HG02588 (cell line): ENCODE results near the gene FNDC3B.
A peak's percentile ranks its signal among the peaks of the same experiment; 100 is the strongest.

Source experiments
- ATAC-seq: cut with Tn5 transposase; IDR thresholded peaks from one replicate; pipeline ENCODE4 v1.9.1; 2021; ENCODE audit warnings: mild to moderate bottlenecking, moderate library complexity; ENCODE audit not compliant: unreplicated experiment

Gene FNDC3B

GRCh38 chr3:172051957-172052354 is 12.6 kb downstream of the FNDC3B start:
- no peak for ATAC-seq

DNA sequence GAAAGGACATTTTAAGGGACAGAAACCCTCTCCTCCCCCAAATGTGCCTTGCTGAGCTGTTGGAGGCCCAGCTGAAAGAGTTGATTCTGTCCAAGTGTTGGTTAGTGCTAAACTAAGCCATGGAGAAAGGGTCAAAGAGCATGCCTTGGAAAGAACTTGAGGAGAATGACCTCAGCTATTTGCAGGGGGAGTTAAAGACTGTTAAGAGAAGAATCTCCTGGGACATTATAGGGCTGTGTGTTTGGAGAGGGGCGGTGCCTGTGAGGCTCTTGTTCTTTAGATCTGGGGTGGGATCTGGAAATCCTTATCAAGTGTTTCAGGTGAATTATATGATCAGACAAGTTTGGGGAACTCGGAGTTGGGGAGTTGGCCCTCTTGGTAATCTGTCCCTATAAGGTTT is 13.0 kb downstream of the FNDC3B start:
- ATAC-seq: no peak

- ATAC-seq: no peak
Measured at GRCh38 chr3:172054115-172054764, 14.9 kb downstream of the FNDC3B start.

- ATAC-seq: no peak
Measured at GRCh38 chr3:172056416-172056815, 17.0 kb downstream of the FNDC3B start.

DNA sequence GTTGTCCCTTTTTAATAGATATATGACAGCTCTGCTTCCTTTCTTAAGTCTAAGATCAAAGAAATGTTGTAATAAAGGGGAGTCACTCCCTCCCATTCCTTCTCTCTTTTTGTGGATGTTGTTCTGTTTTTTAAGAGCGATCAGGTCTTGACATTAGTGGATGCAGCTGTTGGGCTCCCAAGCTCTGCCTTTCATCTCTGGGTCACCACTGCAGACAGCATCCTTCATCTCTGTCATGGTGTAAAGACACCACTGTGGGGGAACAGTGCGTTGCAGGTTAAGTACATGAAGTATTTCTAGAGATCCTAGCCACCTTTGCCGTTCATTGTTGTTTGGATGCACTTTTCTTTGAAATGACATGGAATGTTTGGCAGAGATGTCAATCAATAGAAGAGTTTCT is 17.7 kb downstream of the FNDC3B start:
- no peak for ATAC-seq

GRCh38 chr3:172057624-172058327 is 18.4 kb downstream of the FNDC3B start:
- no peak for ATAC-seq

GRCh38 chr3:172059532-172059931 is 20.2 kb downstream of the FNDC3B start:
- ATAC-seq: no peak

DNA sequence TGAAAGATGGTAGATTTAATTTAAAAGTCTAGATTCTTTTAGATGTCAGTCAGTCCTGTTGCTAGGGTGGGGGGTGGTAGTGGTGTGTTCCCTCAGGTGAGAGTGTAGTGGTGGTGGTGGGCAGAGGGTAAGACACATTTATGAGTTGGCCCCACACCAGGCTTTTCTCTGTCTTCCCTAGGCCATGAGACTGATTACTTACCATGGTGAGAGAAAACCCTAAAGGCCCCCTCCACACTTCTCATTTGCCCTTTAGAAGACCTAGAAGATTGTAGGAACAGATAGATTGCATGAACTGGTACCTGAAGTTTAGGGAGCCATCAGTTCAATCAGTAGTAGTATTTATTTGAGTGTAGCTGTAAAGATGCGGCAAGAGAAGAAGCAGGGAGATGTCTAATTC is 20.9 kb downstream of the FNDC3B start:
- ATAC-seq: no peak

- ATAC-seq: peak; percentile 84
Measured at GRCh38 chr3:172061724-172062184, 22.4 kb downstream of the FNDC3B start.

DNA sequence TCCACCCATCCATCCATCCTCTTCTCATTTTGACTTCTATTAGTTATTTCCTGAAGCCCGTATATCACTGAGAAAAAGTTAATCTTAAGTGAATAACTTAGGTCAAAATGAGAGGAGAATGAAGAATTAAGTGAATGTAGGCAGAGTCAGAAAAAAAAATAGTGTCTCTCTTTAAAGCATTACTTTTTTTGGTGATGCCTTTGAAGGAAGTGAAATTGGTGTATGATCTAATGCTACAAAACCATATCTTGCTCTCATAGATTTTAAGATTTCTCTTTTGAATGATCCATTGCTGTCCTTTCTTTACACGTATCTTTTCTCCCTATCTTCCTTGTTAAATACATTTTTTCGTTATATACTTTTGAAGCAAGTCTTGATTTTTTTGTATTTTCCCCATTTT is 23.4 kb downstream of the FNDC3B start:
- ATAC-seq: no peak

- ATAC-seq: no peak
Measured at GRCh38 chr3:172063456-172064432, 24.4 kb downstream of the FNDC3B start.

GRCh38 chr3:172065527-172065926 is 26.1 kb downstream of the FNDC3B start:
- ATAC-seq: no peak

DNA sequence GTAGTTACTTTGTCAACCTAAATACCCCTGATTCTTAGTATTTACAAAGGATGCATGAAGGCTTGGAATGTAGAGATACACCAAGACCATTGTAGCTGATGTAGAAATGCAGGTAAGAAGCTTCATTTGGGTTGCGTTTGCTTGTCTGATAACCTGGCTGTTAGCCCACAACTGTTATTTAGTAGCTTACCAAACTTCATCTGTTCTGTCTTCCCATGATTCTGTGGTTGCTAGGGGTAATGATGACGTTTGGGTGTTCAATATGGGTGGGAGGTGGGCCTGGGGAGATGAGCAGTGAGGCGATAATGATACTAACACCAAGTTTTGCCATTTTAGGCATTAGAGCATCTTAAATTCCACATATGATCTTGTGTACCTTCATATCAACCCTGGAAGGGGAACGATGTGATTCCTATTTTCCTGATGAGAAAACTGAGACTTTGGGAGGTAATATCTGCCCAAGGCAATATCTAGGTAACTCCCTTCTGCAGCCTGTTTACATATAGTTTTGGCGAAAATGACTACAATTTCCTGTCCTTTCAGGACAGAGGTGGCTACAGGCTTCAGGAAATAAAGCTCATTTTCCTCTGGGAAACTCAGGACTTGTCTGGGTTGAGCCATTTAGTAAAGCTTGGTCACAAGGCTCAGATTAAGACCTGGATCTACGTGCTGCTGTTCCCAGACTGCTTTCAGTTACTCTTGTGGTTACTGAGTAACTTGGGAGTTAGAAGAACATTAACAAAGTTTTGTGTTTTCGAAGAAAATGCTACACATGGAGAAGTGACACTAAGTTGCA is 26.8 kb downstream of the FNDC3B start:
- ATAC-seq: no peak

DNA sequence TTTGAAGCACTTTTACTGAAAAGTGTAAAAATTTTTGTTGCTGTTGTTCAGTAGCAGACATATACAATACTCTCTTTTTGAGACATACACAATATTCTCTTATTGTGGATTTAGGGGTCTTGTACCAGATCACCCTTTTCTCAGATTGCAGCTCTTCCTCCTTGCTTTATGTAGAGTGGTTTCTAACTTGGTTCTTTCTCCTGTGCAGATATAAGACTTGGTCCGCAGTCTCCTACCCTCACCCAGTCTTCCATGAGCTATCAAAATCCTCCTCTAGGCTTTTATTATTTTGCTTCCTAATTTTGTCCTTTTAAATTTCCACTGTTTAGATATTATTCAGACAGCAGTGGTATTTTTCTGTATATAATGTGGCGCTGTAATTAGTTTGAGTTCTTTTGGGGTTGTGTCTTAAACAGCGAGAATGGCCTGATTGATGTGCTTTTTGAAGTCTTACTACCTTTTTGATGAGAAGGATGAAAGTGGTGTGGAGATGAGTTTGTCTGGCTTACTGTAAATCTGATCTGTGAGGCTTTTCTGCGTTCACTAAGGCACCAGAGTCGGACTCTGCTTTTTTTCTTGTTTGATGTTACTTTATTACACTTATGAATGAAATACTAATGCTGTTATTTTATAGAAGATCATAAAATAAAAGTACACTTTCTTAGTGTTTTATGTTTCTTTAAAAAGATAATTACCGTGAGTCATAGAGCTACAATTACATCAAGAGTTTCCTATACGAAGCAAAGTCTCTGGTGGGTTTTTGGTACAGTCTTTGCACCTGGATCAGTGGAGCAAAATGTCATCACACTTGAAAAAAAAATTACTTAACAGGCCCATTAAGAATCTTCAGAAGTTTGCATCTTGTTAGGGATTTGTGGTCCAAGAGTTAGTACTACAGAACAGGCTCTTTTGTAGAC is 27.8 kb downstream of the FNDC3B start:
- no peak for ATAC-seq

DNA sequence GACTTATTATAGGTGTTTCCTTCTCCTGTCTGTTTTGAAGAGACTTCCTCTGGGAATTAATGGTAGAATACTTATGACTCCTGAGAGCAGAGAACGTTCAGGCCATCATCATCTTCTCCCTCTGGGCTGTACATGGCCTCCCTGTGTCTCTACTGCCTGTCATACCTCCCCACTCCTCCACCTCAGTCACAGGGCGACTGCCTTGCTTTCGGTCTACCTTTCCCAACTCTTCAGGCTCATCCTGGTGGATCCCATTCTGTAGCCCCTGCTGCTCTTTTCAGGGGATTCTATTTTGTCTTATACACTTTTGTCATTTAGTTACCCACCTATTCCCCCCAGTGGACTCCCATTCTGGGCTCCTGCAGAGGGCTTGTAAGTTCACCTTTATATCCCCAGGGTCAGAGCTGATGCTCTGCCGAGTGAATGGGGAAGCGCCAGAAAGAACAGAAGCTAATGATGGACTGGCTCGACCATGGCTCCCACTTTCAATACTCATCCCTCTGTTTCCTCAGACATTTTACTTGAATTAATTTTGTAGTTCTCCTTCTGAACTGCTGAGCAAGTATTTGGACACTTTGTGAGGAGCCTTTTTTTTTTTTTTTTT is 28.6 kb downstream of the FNDC3B start:
- ATAC-seq: no peak

DNA sequence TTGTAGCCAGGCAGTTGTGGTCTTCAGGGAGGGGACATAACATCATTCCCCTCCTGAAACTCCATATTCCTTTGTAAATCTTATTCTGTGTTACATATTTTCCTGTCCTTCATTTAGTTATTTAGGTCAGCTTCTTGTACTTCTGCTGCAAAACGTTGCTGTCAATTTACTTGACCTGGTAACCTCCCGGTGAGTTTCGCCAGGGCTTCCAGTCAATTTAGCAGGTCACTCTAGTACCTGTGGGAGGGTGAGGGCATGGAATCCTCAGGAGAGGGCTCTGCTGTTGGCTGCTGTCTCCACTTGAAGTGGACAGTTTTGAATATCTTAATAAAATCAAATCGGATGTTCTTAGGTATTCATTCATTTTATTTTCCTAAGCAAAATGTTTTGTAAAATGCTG is 29.6 kb downstream of the FNDC3B start:
- ATAC-seq: no peak

GRCh38 chr3:172069478-172069877 is 30.1 kb downstream of the FNDC3B start:
- no peak for ATAC-seq

DNA sequence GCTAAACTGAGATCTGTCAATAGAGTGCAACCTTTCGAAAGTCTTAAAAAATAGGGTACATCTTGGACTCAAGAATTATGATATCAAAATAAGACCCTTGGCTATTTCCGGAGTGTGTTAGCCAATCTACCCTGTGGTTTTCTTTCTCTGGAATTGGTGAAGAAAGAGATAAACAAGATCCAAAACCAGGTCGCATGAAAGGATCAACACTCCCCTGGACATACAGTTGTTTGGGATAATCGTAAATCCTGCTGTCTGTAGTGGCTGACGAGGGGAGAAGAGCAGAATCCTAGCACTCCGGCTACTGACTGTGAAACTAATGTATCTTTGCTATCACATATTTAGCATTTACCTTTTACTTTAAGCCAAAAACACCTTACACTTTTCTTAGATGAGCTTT is 30.9 kb downstream of the FNDC3B start:
- no peak for ATAC-seq

GRCh38 chr3:172070802-172071201 is 31.4 kb downstream of the FNDC3B start:
- no peak for ATAC-seq
